Neural progenitor cell (in vitro differentiated cells): Measurements from ENCODE around the gene NUDT3. TPM values are rescaled to one million over a fixed set of nuclear protein-coding genes. Genes with fewer than 3 reads are reported as not detected.

Experiments used
- DNase-seq: peaks from one replicate; pipeline ENCODE4 v3.0.0-alpha.2; 2016; ENCODE audit warnings: low spot score
- H2AFZ ChIP-seq: fragments of 200-600 bp; sonication (generic); replicated peaks from 2 replicates; pipeline ENCODE4 v1.6.1; 2016; ENCODE audit warnings: antibody characterized with exemption
- H3F3A ChIP-seq: fragments of 200-600 bp; sonication (generic); 2 replicates; pipeline ENCODE4 v1.6.1; 2016; ENCODE audit warnings: antibody characterized with exemption, low read depth
- H3K27ac ChIP-seq: fragments of 200-600 bp; sonication (generic); 2 replicates; pipeline ENCODE4 v1.5.1; 2016; ENCODE audit warnings: mild to moderate bottlenecking
- H3K27me3 ChIP-seq: fragments of 200-600 bp; sonication (generic); 2 replicates; pipeline ENCODE4 v1.6.1; 2016; ENCODE audit warnings: mild to moderate bottlenecking, moderate library complexity
- H3K36me3 ChIP-seq: fragments of 200-600 bp; sonication (generic); 2 replicates; pipeline ENCODE4 v1.5.1; 2016
- H3K4me1 ChIP-seq: fragments of 200-600 bp; sonication (generic); 2 replicates; pipeline ENCODE4 v1.6.1; 2016; ENCODE audit warnings: mixed run types
- H3K4me2 ChIP-seq: fragments of 200-600 bp; sonication (generic); 2 replicates; pipeline ENCODE4 v1.6.1; 2016
- H3K4me3 ChIP-seq: fragments of 200-600 bp; sonication (generic); 2 replicates; pipeline ENCODE4 v1.5.1; 2016
- H3K79me2 ChIP-seq: fragments of 200-600 bp; sonication (generic); 2 replicates; pipeline ENCODE4 v1.6.1; 2016; ENCODE audit warnings: low read depth
- H3K9ac ChIP-seq: fragments of 200-600 bp; sonication (generic); 2 replicates; pipeline ENCODE4 v1.6.1; 2016
- H3K9me3 ChIP-seq: fragments of 200-600 bp; sonication (generic); 2 replicates; pipeline ENCODE4 v1.5.1; 2016; ENCODE audit warnings: low read depth
- H4K20me1 ChIP-seq: fragments of 200-600 bp; sonication (generic); 2 replicates; pipeline ENCODE4 v1.6.1; 2016; ENCODE audit warnings: low read depth
- H3K27ac Mint-ChIP-seq: 3 replicates; pipeline ENCODE4 v1.8.0; 2021; ENCODE audit warnings: mixed read lengths
- H3K27me3 Mint-ChIP-seq: 2 replicates; pipeline ENCODE4 v1.8.0; 2022; ENCODE audit warnings: low read depth, mild to moderate bottlenecking, inconsistent platforms, moderate library complexity, mixed read lengths; ENCODE audit not compliant: insufficient read depth
- H3K36me3 Mint-ChIP-seq: 3 replicates; pipeline ENCODE4 v1.8.0; 2021; ENCODE audit warnings: mixed read lengths
- H3K4me1 Mint-ChIP-seq: 3 replicates; pipeline ENCODE4 v1.8.0; 2021; ENCODE audit warnings: mixed read lengths
- H3K4me3 Mint-ChIP-seq: 3 replicates; pipeline ENCODE4 v1.8.0; 2021; ENCODE audit warnings: mild to moderate bottlenecking, moderate library complexity, mixed read lengths
- H3K9me3 Mint-ChIP-seq: 3 replicates; pipeline ENCODE4 v1.8.0; 2020; ENCODE audit warnings: mixed read lengths
- CTCF ChIP-seq: fragments of 200-600 bp; sonication (generic); IDR thresholded peaks from 2 replicates; pipeline ENCODE4 v1.5.1; 2017; ENCODE audit warnings: antibody characterized with exemption, mild to moderate bottlenecking
- EZH2 ChIP-seq: fragments of 200-600 bp; sonication (generic); IDR thresholded peaks from 2 replicates; pipeline ENCODE4 v1.6.1; 2017; ENCODE audit warnings: antibody characterized with exemption, mild to moderate bottlenecking, moderate library complexity
- EZH2phosphoT487 ChIP-seq: fragments of 200-600 bp; sonication (generic); IDR thresholded peaks from 2 replicates; pipeline ENCODE4 v1.6.1; 2017; ENCODE audit warnings: antibody characterized with exemption
- total RNA-seq: library from RNA; depleted of rRNA; stranded (reverse); fragments of >200 nt; gene quantifications from 2 replicates; pipeline ENCODE4 v1.2.3, GENCODE V29; 2015; ENCODE audit warnings: low replicate concordance

Gene NUDT3
- total RNA-seq, 1 donor from 2014 or later = 35.7 TPM

- no peak overlapping the region for H3K27ac Mint-ChIP-seq
- H3K27me3 Mint-ChIP-seq = peaks cover 2% of the 10 kb centered on the region
- no peaks in the 10 kb centered on the region for H3K4me1 ChIP-seq
- peaks cover 10% of the 10 kb centered on the region for H3K9me3 Mint-ChIP-seq
- no peaks in the 10 kb centered on the region for H4K20me1 ChIP-seq
- H3K4me1 Mint-ChIP-seq = peaks cover 11% of the 10 kb centered on the region
- H3F3A ChIP-seq = peaks cover 19% of the 10 kb centered on the region
- no peak for DNase-seq
- no peaks in the 10 kb centered on the region for H3K9me3 ChIP-seq
- H3K4me3 ChIP-seq = no peak overlapping the region
- H3K9ac ChIP-seq = no peak overlapping the region
- no peak for TF ChIP-seq CTCF
- TF ChIP-seq EZH2phosphoT487 = no peak
- TF ChIP-seq EZH2 = no peak
- H3K4me3 Mint-ChIP-seq = peak overlapping the region; percentile 10
- H3K36me3 ChIP-seq = no peaks in the 10 kb centered on the region
- H2AFZ ChIP-seq = no peak overlapping the region
- H3K4me2 ChIP-seq = no peak overlapping the region
- H3K27me3 ChIP-seq = peaks cover 10% of the 10 kb centered on the region
- H3K79me2 ChIP-seq = peaks cover 8% of the 10 kb centered on the region
- no peak overlapping the region for H3K27ac ChIP-seq
- peaks cover 5% of the 10 kb centered on the region for H3K36me3 Mint-ChIP-seq
Measured at GRCh38 chr6:34396518-34396917, 4.0 kb upstream of the NUDT3 start.

DNA sequence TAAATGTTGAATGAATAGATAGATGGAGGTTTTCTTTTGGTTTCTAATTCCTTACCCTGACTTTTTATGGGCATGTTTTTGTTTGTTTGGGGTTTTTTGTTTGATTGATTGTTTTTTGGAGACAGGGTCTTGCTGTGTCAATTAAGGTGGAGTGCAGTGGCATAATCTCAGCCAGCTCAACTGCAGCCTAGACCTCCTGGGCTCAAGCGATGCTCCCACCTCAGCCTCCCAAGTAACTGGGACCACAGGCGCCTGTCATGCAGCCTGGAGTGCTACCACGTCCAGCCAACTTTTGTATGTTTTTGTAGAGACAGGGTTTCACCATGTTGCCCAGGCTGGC, 1.5 kb upstream of the NUDT3 start:
- no peak overlapping the region for H3K27ac ChIP-seq
- TF ChIP-seq CTCF (no peak), EZH2 (no peak), EZH2phosphoT487 (no peak)
- peaks cover 10% of the 10 kb centered on the region for H4K20me1 ChIP-seq
- peaks cover 33% of the 10 kb centered on the region for H3K79me2 ChIP-seq
- no peak for DNase-seq
- H3K4me1 ChIP-seq = peaks cover 8% of the 10 kb centered on the region
- H2AFZ ChIP-seq = no peak overlapping the region
- peaks cover 10% of the 10 kb centered on the region for H3K9me3 Mint-ChIP-seq
- H3K4me3 ChIP-seq = no peak overlapping the region
- peaks cover 10% of the 10 kb centered on the region for H3K27me3 ChIP-seq
- H3K36me3 ChIP-seq = no peaks in the 10 kb centered on the region
- H3K27ac Mint-ChIP-seq = no peak overlapping the region
- no peak overlapping the region for H3K9ac ChIP-seq
- peaks cover 14% of the 10 kb centered on the region for H3K4me1 Mint-ChIP-seq
- H3F3A ChIP-seq = peaks cover 25% of the 10 kb centered on the region
- peaks cover 6% of the 10 kb centered on the region for H3K36me3 Mint-ChIP-seq
- peak overlapping the region; percentile 78 for H3K4me3 Mint-ChIP-seq
- H3K9me3 ChIP-seq = no peaks in the 10 kb centered on the region
- no peak overlapping the region for H3K4me2 ChIP-seq
- H3K27me3 Mint-ChIP-seq = peaks cover 4% of the 10 kb centered on the region

GRCh38 chr6:34393191-34393965, 909 bp upstream of the NUDT3 start:
- H3K9ac ChIP-seq = no peak overlapping the region
- TF ChIP-seq EZH2 (no peak), EZH2phosphoT487 (no peak), CTCF (no peak)
- peaks cover 6% of the 10 kb centered on the region for H3K36me3 Mint-ChIP-seq
- peak overlapping the region; percentile 93 for H3K4me3 Mint-ChIP-seq
- peaks cover 4% of the 10 kb centered on the region for H3K27me3 Mint-ChIP-seq
- peak overlapping the region; percentile 95 for H3K4me3 ChIP-seq
- H3K27ac ChIP-seq = no peak overlapping the region
- H4K20me1 ChIP-seq = peaks cover 14% of the 10 kb centered on the region
- H3K79me2 ChIP-seq = peaks cover 39% of the 10 kb centered on the region
- peaks cover 10% of the 10 kb centered on the region for H3K27me3 ChIP-seq
- no peak overlapping the region for H3K27ac Mint-ChIP-seq
- peaks cover 13% of the 10 kb centered on the region for H3K4me1 ChIP-seq
- H3K4me1 Mint-ChIP-seq = peaks cover 14% of the 10 kb centered on the region
- no peaks in the 10 kb centered on the region for H3K36me3 ChIP-seq
- H3K9me3 ChIP-seq = no peaks in the 10 kb centered on the region
- H3K9me3 Mint-ChIP-seq = peaks cover 8% of the 10 kb centered on the region
- H3K4me2 ChIP-seq = peak overlapping the region; percentile 76
- peaks cover 25% of the 10 kb centered on the region for H3F3A ChIP-seq
- DNase-seq = no peak
- no peak overlapping the region for H2AFZ ChIP-seq
